ENCODE measurements around the gene TMEM14C. TPM values are rescaled to one million over a fixed set of nuclear protein-coding genes. Genes with fewer than 3 reads are reported as not detected.

TMEM14C gene
- polyA plus RNA-seq, 1 donor from 2014 or later, result 124 TPM

DNA sequence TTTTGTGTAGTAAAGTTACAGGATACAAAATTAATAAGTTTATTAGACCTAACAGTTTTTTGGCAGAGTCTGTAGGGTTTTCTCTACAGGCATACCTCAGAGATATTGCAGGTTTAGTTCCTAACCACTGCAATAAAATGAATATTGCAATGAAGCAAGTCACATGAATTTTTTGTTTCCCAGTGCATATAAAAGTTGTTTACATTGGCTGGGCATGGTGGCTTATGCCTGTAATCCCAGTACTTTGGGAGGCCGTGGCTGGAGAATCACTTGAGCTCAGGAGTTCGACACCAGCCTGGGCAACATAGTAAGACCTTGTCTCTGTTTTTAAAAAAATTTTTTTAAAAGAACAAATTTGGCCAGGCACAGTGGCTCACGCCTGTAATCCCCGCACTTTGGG lies 44.4 kb upstream of the TMEM14C start:
- H4K20me1 ChIP-seq (ENCODE audit: insufficient read depth), result no peaks in the 10 kb centered on the region
- H2AFZ ChIP-seq (ENCODE audit: low read depth, low read length), result no peak overlapping the region
- H3K27ac ChIP-seq (ENCODE audit: low read length), result no peak overlapping the region
- no peak overlapping the region for H3K4me3 ChIP-seq (ENCODE audit: low read length)
- H3K9me2 ChIP-seq (ENCODE audit: insufficient read depth, low read length), result no peaks in the 10 kb centered on the region
- no peaks in the 10 kb centered on the region for H3K36me3 ChIP-seq (ENCODE audit: insufficient read depth, low read length)
- no peak for TF ChIP-seq RAD21 (conservative IDR thresholded peaks at IDR 0.05)
- H3K4me2 ChIP-seq (ENCODE audit: low read length), result no peak overlapping the region
- H3K79me2 ChIP-seq (replicated peaks; ENCODE audit: insufficient read depth, low read length), result no peaks in the 10 kb centered on the region
- H3K9me3 ChIP-seq (ENCODE audit: low read length), result no peaks in the 10 kb centered on the region
- no peak overlapping the region for H3K9ac ChIP-seq (ENCODE audit: low read length)
- no peaks in the 10 kb centered on the region for H3K27me3 ChIP-seq (ENCODE audit: insufficient read depth, low read depth, low read length)
- no peaks in the 10 kb centered on the region for H3F3A ChIP-seq (ENCODE audit: insufficient read depth, low read length, poor library complexity, severe bottlenecking)

DNA sequence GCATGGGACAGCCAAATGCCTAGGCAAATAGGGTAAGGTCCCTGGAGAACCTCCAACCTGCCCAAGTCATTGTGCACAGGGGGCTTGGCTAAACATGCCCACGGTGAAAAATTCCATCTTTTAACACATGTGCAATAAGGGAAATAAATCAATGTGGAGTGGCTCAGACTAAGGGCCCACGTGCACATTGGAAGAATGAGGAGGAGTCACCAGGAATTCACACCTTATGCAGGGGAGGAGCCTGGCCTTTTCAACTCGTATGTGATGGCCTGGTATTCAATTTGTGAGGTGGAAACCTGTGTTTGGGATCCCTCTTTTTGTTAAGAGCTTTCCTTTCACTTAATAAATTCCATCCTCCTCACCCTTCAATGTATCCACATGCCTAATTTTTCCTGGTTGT lies 41.1 kb upstream of the TMEM14C start:
- Histone ChIP-seq H3K9me3 (ENCODE audit: low read length) (no peaks in the 10 kb centered on the region), H4K20me1 (ENCODE audit: insufficient read depth) (no peaks in the 10 kb centered on the region), H3K9ac (ENCODE audit: low read length) (no peak overlapping the region), H3K27ac (ENCODE audit: low read length) (no peak overlapping the region), H3K4me2 (ENCODE audit: low read length) (no peak overlapping the region), H3K9me2 (ENCODE audit: insufficient read depth, low read length) (no peaks in the 10 kb centered on the region), H3K4me3 (ENCODE audit: low read length) (no peak overlapping the region), H3F3A (ENCODE audit: insufficient read depth, low read length, poor library complexity, severe bottlenecking) (no peaks in the 10 kb centered on the region), H2AFZ (ENCODE audit: low read depth, low read length) (no peak overlapping the region), H3K79me2 (replicated peaks; ENCODE audit: insufficient read depth, low read length) (no peaks in the 10 kb centered on the region), H3K27me3 (ENCODE audit: insufficient read depth, low read depth, low read length) (no peaks in the 10 kb centered on the region), H3K36me3 (ENCODE audit: insufficient read depth, low read length) (no peaks in the 10 kb centered on the region)
- no peak for TF ChIP-seq TAF1 (IDR thresholded peaks at IDR 0.05; ENCODE audit: low read depth)

DNA sequence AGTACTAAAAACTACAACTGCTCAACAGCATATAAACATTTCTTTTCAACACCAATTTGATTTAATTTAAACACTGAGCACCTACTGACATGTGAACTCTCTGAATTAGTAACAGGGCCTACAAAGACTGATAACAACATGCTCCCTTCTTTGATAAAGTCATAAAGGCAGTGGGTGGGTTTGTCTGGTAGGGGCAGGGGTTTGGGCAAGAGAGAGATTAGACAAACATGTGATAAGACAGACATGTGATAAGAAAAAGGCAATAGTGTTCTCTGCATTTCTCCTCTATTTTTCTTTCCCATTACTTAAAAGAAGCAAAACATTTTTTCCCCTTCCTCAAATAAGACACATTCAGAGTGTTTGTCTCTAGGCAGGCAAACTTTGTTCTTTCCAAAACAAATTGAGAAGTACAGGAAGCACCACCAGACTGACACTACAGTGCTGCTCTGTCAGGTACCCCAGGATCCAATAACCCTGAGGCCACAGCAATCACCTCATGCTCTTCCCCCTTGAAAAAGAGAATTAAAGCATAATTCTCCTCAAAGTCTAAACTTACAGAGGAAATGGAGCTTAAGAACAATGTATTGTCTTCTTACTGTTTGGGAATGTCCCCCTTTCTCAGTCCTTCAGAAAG lies 40.4 kb upstream of the TMEM14C start:
- no peak for TF ChIP-seq SMC3 (conservative IDR thresholded peaks at IDR 0.05; ENCODE audit: poor library complexity)
- TF ChIP-seq POLR2AphosphoS5 (IDR thresholded peaks at IDR 0.05), result no peak
- TF ChIP-seq TAF1 (IDR thresholded peaks at IDR 0.05; ENCODE audit: low read depth), result no peak
- TF ChIP-seq, protein P1, sequence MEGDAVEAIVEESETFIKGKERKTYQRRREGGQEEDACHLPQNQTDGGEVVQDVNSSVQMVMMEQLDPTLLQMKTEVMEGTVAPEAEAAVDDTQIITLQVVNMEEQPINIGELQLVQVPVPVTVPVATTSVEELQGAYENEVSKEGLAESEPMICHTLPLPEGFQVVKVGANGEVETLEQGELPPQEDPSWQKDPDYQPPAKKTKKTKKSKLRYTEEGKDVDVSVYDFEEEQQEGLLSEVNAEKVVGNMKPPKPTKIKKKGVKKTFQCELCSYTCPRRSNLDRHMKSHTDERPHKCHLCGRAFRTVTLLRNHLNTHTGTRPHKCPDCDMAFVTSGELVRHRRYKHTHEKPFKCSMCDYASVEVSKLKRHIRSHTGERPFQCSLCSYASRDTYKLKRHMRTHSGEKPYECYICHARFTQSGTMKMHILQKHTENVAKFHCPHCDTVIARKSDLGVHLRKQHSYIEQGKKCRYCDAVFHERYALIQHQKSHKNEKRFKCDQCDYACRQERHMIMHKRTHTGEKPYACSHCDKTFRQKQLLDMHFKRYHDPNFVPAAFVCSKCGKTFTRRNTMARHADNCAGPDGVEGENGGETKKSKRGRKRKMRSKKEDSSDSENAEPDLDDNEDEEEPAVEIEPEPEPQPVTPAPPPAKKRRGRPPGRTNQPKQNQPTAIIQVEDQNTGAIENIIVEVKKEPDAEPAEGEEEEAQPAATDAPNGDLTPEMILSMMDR (IDR thresholded peaks at IDR 0.05; ENCODE audit: poor library complexity, severe bottlenecking), result no peak
- TF ChIP-seq EZH2 (IDR thresholded peaks at IDR 0.05; ENCODE audit: borderline replicate concordance, insufficient read depth, low read length, poor library complexity, severe bottlenecking), result no peak
- TF ChIP-seq EP300 (conservative IDR thresholded peaks at IDR 0.05; ENCODE audit: poor library complexity, severe bottlenecking), result no peak
- no peak for TF ChIP-seq MXI1 (conservative IDR thresholded peaks at IDR 0.05; ENCODE audit: poor library complexity, severe bottlenecking)
- TF ChIP-seq, protein P2, sequence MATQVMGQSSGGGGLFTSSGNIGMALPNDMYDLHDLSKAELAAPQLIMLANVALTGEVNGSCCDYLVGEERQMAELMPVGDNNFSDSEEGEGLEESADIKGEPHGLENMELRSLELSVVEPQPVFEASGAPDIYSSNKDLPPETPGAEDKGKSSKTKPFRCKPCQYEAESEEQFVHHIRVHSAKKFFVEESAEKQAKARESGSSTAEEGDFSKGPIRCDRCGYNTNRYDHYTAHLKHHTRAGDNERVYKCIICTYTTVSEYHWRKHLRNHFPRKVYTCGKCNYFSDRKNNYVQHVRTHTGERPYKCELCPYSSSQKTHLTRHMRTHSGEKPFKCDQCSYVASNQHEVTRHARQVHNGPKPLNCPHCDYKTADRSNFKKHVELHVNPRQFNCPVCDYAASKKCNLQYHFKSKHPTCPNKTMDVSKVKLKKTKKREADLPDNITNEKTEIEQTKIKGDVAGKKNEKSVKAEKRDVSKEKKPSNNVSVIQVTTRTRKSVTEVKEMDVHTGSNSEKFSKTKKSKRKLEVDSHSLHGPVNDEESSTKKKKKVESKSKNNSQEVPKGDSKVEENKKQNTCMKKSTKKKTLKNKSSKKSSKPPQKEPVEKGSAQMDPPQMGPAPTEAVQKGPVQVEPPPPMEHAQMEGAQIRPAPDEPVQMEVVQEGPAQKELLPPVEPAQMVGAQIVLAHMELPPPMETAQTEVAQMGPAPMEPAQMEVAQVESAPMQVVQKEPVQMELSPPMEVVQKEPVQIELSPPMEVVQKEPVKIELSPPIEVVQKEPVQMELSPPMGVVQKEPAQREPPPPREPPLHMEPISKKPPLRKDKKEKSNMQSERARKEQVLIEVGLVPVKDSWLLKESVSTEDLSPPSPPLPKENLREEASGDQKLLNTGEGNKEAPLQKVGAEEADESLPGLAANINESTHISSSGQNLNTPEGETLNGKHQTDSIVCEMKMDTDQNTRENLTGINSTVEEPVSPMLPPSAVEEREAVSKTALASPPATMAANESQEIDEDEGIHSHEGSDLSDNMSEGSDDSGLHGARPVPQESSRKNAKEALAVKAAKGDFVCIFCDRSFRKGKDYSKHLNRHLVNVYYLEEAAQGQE (IDR thresholded peaks at IDR 0.05; ENCODE audit: borderline replicate concordance), result no peak
- TF ChIP-seq RAD21 (conservative IDR thresholded peaks at IDR 0.05), result no peak

More for the DNA sequence above, 40.4 kb upstream of the TMEM14C start:
- H3K79me2 ChIP-seq (replicated peaks; ENCODE audit: insufficient read depth, low read length), result no peaks in the 10 kb centered on the region
- no peaks in the 10 kb centered on the region for H3K9me3 ChIP-seq (ENCODE audit: low read length)
- no peaks in the 10 kb centered on the region for H3K9me2 ChIP-seq (ENCODE audit: insufficient read depth, low read length)
- no peak overlapping the region for H3K4me2 ChIP-seq (ENCODE audit: low read length)
- no peak overlapping the region for H2AFZ ChIP-seq (ENCODE audit: low read depth, low read length)
- H3F3A ChIP-seq (ENCODE audit: insufficient read depth, low read length, poor library complexity, severe bottlenecking), result no peaks in the 10 kb centered on the region
- H3K9ac ChIP-seq (ENCODE audit: low read length), result no peak overlapping the region
- no peak overlapping the region for H3K4me3 ChIP-seq (ENCODE audit: low read length)
- H3K36me3 ChIP-seq (ENCODE audit: insufficient read depth, low read length), result no peaks in the 10 kb centered on the region
- H4K20me1 ChIP-seq (ENCODE audit: insufficient read depth), result no peaks in the 10 kb centered on the region
- H3K27me3 ChIP-seq (ENCODE audit: insufficient read depth, low read depth, low read length), result no peaks in the 10 kb centered on the region
- H3K27ac ChIP-seq (ENCODE audit: low read length), result no peak overlapping the region

Data from neural cell (in vitro differentiated cells).